GM19023 (cell line): ENCODE results near the gene MCTS1.
"Not testable (repeated sequence)": the region's sequence is repeated elsewhere in the genome, so short reads cannot be mapped to it uniquely, and the experiment has no call there.

Experiments used
- ATAC-seq: cut with Tn5 transposase; IDR thresholded peaks from one replicate; pipeline ENCODE4 v1.9.1; 2021; ENCODE audit warnings: mild to moderate bottlenecking, moderate library complexity; ENCODE audit not compliant: unreplicated experiment

The MCTS1 gene

DNA sequence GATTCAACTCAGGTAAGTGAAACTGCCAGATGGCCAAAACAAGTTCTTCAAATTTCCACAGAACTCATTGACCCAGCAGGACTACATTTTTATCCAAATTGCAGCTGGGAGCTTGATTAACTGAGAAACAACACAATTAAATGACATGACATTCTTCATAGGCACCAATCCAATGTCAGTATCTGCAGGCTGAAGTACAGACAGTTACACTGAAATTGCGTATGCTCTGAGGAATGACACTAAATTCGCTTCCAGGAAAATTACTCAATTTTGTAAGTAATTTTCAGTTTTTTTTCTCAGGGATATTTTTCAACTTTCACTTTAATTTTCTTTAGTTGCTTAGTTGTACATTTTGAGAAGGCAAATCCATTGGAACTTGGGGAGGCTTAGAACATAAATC, 21.5 kb downstream of the MCTS1 start:
- ATAC-seq, result no peak

DNA sequence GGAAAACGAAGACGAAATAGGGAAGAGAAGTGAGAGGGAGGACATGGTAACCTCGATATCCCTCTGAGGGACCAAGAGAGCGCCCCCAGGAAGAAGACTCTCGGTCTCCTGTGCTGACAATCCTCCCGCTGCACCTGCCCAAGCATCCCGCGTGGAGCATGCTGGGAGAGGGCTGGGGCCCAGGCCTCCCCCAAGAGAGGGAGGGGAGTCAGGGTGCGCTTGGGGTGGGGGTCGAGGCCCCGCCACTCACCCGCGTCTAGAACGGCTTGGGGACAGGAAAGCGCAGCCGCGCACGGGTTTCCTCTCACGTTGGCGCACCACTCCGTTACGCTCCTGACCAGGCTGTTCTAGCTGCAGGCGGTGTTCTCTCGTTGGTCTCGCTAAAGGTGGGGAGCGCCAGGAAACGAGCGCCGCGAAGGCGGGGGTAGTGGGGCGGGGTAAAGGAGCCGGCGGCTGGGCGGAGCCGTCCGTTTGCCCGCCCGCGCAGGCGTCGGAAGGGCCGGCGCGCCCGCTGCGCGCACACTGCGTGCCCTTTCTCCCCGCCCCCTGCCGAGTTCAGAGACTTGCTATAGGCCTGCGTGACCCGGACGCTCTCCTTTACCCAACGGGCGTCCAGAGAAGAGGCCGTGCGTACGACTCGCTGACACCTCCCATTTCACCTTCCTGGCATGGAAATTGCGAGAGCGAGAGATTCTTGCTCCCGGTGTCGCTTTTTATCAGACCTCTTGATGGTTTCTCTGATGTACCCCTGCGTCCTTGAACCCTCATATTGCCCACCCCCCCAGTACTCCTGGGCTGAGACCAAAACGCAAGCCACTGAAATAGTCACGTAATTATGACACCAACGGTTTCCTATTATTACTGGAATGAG, 26.0 kb downstream of the MCTS1 start, which contains the start of gene C1GALT1C1:
Gene C1GALT1C1, minus strand, starts transcription at position 388 of the 871 bp plus-strand sequence. CDS start 2,888 bp downstream, outside the sequence.
- peak; percentile 96 for ATAC-seq

DNA sequence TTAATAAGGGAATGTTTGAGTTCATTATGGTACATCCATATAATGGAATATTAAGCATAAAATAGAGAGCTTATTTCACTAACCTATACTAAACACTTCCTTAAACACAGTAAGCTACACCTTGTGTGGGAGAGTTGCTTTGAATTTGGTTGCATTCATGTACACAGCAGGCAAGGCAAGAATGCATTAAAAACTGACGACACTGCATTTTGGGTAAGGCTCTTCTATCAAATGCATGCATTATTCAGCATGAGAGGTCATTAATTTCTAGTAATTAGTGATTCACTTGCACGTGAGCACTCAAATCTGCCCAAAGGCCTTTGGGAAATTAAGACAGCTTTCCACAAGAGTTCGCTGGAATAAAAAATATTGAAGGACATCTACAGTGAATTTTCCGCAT, 34.7 kb downstream of the MCTS1 start:
- ATAC-seq, result no peak

DNA sequence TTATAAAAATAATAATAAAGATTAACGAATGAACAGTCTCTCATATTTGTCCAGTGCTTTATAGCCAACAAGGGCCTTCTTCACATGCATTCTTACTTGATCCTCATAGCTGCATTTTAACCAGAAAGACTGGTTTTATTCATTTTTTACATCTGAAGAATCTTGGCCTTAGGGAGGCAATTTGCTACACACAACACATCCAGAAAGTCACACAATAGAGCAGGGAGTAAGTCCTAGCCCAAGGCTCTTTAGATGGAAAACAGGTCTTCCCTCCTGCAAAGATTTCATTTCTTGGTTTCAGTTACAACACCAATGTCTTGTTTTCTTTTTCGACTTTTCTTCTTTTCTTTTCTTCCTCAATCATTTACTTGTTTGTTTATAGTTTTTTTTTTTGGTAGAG, 39.0 kb downstream of the MCTS1 start:
- no peak for ATAC-seq

DNA sequence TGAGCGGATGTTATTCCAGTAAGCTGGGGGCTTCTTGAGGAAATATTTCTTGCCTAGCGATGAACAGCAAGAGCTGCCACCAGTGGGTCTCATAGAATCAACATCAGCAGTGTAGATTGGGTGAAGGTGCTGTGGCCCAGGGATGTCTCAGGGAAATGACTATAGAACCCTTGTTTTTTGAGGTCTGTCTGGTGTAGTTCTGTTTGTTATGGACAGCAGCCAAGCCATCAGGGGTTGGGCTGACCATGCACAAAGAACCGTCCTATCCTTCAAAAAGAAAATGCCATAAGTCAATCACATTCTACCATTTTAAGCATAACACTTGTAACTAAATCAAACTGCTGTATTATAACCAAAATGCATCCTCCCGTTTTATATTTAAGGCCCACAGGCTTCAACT, 43.2 kb downstream of the MCTS1 start:
- no peak for ATAC-seq

DNA sequence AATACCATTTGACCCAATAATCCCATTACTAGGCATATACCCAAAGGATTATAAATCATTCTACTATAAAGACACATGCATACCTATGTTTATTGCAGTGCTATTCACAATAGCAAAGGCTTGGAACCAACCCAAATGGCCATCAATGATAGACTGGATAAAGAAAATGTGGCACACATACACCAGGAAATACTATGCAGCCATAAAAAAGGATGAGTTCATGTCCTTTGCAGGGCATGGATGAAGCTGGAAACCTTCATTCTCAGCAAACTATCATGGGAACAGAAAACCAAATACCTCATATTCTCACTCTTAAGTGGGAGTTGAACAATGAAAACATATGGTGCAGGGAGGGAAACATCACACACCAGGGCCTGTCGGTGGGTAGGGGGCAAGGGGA, 48.4 kb downstream of the MCTS1 start:
- not testable (repeated sequence) for ATAC-seq

DNA sequence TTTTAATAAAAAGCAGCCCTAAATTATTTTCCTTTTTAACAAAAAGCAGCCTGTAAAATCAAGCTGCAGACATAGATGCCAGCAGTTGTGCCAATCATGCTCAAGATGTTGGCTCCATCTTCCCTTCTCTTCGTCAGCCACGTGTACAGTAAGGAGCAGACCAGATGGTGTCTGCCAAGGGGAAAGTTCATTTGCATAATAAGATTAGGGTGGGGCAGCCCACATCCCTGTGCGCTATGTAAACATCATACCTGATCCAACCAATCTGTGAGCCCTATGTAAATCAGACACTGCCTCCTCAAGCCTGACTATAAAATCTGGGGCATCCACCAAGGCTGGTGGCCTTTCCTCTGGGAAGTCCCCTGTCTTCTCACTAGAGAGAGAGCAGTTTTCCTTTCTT, 49.1 kb downstream of the MCTS1 start:
- ATAC-seq, result no peak

DNA sequence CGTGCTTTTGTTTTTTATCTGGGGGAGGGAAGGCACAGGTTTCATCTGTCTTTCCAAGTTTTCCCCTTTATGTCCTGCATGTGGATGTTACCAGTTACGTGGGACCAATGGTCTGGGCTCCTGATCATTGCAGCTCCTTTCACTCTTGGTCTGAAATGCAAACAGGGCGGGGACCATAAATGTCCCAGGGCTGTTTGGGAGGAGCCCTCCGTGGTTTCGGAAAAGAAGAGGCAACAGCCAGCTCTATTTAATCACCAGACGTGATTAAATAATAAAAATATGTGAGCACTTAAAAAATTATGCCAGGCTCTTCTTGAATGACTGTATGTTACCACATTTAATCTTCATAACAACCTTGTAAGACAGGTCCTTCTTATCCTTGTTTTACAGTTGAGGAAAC, 56.7 kb downstream of the MCTS1 start:
- no peak for ATAC-seq
